VCaP (cell line): ENCODE measurements around the gene MRM1.

ENCODE experiments used
- H3K27ac ChIP-seq: fragments of 450-650 bp; 2 replicates; pipeline ENCODE4 v1.5.1; 2017
- TF ChIP-seq, protein P1 (sequence below): fragments of 450-650 bp; conservative IDR thresholded peaks from 2 replicates; pipeline ENCODE4 v1.5.1; 2017; ENCODE audit warnings: mild to moderate bottlenecking, moderate library complexity

Gene MRM1, protein sequence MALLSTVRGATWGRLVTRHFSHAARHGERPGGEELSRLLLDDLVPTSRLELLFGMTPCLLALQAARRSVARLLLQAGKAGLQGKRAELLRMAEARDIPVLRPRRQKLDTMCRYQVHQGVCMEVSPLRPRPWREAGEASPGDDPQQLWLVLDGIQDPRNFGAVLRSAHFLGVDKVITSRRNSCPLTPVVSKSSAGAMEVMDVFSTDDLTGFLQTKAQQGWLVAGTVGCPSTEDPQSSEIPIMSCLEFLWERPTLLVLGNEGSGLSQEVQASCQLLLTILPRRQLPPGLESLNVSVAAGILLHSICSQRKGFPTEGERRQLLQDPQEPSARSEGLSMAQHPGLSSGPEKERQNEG

DNA sequence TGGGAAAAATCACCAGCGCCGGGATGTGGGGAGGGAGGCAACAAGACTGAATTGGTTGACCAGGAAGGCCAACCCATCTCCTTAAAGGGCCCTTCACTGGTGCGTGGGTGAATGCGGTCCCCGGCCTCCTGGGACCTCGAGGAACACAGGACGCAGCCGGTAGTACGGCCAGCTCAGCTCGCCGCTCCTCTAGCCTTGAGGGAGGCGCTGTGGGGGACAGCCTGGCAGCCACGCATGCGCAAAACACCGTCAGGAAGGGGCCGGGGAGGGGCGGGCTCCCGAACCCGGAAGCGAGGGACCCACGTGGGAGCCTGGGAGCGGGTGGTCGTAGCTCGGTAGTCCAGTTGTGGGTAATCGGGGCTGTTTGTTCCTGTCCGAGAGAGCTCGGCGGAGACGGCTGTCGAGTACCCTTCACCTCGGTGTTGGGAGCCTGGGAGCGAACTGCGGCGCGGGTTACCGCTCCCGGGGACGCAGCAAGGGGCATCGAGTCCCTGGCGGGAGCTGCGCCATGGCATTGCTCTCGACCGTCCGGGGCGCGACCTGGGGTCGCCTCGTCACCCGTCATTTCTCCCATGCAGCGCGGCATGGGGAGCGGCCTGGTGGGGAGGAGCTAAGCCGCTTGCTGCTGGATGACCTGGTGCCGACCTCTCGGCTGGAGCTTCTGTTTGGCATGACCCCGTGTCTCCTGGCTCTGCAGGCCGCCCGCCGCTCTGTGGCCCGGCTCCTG, at the start of gene MRM1:
Gene MRM1 (plus strand): TSS at position 281 of the 727 bp plus-strand sequence. CDS start 228 bp downstream, at position 509.
- peak within 1 kb of the TSS; percentile 88 for H3K27ac ChIP-seq
- TF ChIP-seq, protein P1, sequence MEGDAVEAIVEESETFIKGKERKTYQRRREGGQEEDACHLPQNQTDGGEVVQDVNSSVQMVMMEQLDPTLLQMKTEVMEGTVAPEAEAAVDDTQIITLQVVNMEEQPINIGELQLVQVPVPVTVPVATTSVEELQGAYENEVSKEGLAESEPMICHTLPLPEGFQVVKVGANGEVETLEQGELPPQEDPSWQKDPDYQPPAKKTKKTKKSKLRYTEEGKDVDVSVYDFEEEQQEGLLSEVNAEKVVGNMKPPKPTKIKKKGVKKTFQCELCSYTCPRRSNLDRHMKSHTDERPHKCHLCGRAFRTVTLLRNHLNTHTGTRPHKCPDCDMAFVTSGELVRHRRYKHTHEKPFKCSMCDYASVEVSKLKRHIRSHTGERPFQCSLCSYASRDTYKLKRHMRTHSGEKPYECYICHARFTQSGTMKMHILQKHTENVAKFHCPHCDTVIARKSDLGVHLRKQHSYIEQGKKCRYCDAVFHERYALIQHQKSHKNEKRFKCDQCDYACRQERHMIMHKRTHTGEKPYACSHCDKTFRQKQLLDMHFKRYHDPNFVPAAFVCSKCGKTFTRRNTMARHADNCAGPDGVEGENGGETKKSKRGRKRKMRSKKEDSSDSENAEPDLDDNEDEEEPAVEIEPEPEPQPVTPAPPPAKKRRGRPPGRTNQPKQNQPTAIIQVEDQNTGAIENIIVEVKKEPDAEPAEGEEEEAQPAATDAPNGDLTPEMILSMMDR, result peak; percentile 40

DNA sequence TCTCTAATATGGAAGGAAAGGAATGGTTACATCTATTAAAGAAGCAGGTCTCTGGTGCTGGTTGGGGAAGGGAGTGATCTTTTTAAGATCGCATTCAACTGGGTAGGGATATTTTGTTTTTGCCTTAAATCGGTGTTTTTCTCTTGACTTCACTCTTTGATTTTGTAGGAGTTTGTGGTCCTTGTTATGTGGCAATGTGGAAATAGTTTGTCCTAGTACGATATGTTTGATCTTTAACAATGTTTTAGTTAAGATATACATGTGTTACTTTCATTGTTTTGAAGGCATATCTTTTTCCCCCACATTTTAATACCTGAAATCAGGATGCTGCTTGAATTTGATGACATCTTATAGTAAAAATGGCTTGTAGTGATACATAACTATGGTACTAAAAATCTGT, 47.9 kb upstream of the MRM1 start:
- TF ChIP-seq, protein P1, result no peak
- H3K27ac ChIP-seq, result no peak overlapping the region

DNA sequence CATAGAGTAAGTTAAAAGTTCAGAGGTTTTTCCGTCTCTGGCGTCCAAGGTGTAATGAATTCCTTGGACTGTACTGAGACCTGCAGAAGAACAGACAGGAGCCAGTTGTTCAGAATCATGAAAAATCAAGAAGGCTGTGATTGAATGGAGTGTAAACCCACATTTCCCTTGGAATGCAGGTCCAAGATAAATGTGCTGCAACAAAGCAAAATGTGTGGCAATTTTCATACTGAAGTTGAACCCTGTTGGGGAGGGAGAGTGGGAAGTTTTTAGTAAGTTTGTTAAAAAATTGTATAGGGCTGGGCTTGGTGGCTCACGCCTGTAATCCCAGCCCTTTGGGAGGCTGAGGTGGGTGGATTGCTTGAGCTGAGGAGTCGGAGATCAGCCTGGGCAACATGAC, 35.3 kb upstream of the MRM1 start:
- TF ChIP-seq, protein P1, result no peak
- no peak overlapping the region for H3K27ac ChIP-seq

DNA sequence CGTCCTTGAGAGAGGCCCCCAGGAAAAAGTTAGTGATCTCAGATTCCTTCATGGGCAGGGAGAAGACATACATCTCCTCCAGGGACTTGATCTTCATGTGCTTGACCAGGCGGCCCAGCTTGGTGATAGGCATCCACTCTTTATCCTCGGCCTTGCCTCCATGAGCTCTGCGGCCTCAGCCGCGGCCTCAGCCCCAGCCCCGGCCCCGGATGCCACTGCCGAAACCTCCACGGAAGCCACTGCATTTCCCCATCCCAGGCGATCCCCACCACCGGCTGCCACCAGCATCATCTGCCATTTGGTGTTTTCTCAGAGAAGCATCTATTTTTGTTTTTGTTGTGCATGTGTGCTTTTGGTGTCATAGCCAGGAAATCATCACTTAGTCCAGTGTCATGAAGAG, 26.4 kb upstream of the MRM1 start:
- no peak overlapping the region for H3K27ac ChIP-seq
- TF ChIP-seq, protein P1, result no peak

DNA sequence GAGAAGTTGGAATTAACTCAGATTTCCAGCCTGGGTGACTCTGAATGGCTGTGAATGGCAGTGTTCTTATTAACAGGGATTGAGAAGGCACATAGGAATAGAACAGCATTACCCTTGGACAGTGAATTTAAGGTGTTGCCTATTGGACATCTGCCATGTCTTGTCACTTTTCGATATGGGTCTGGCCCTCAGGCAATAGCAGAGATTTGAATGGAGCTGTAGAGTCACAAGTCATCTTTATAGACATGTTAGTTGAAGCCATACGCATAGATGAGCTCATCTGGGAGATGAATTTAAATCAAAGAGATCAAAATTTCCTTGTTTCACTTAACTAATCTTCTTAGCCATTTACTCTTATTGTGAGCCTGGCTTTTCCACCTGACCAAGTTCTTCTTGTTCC, 24.6 kb upstream of the MRM1 start:
- TF ChIP-seq, protein P1, result no peak
- no peak overlapping the region for H3K27ac ChIP-seq

DNA sequence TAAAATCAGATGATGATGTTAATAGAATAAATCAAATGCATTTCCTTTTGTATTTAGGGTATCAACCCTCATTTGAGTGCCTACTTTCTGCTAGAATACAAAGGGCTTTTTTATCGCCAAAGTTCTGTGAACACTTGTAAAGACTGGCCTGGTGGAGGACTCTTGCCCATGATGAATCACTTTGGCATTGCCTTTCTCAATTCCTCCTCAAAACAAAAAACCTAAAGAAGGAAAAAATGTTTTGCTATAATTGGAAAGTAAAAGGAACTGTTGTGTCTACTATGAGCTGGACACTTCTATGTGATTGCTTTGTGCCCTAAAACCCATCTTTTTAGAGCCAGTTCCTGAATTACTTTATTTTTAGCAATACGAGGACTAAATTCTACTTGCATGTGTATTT, 22.7 kb upstream of the MRM1 start:
- no peak overlapping the region for H3K27ac ChIP-seq
- TF ChIP-seq, protein P1, result no peak

DNA sequence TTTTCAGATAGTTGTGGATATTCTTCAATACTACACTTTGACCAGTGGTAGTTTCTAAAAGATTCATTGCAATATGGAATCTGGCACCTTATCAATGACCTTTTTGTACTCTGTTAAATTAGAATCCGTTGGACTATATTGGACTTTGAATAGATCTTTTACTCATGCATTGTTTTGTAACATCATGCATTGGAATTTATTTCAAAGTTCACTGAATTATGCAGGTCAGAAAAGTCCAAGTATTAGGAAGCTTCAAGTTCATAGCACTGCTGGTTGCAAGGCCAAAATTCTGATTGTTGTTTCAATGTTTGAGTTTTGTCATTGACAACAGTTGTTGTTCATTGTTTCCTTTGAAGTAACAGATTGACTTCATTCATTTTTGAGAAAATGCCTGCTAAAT, 17.6 kb upstream of the MRM1 start:
- TF ChIP-seq, protein P1, result no peak

More for the DNA sequence above, 17.6 kb upstream of the MRM1 start:
- no peak overlapping the region for H3K27ac ChIP-seq
